Hematopoietic multipotent progenitor cell (in vitro differentiated cells): ENCODE results near the gene CD163. TPM values are rescaled to one million over a fixed set of nuclear protein-coding genes. Genes with fewer than 3 reads are reported as not detected.
"Not testable (repeated sequence)": the region's sequence is repeated elsewhere in the genome, so short reads cannot be mapped to it uniquely, and the experiment has no call there.

Source experiments
- DNase-seq, 3 donors: peaks; one replicate each; pipeline ENCODE4 v3.0.0-alpha.2; 2011 to 2015; ENCODE audit warnings: low read depth in 2 of 3, low spot score in 2 of 3
- total RNA-seq: library from RNA; depleted of rRNA; stranded (reverse); fragments of >200 nt; gene quantifications from one replicate; pipeline ENCODE4 v1.2.3, GENCODE V29; 2012

The CD163 gene
- total RNA-seq: 0.27 TPM

DNA sequence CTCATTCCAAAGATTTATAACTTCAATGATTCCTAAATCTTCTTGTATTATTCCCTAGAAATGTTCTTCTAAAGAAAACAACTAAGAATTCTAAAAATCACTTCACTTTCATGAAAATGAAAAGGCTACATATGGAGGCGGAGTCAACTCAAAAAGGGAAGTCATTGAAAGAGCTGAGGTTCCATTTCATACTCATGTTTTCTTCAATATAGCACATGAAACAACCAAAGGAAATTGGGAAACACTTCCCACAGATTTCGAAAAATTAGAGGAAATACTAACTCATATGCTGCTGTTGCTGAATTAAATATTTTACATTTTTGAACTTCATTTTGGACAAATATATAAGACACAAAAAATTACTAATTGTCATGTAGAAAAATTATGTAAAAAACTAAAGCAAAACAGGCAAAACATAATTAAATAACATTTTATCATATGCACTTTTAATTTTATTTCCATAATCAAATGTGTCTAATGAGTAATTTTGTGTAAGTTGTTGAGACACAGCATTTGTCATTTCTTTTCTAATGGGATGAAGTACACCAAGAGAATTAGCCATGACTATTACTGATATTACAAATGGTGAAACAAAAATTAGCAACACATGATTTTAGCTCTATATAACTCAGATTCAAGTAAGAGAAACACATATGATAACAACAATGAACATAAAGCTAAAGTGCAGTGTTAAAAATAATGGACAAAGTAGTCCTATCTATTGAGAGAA is at the start of gene CD163:
TSS of gene CD163 (minus strand) at position 92 of the 730 bp plus-strand sequence. CDS start at position 5, 87 bp downstream.
- DNase-seq: peak in 1 of 3 donors; percentile 30

DNA sequence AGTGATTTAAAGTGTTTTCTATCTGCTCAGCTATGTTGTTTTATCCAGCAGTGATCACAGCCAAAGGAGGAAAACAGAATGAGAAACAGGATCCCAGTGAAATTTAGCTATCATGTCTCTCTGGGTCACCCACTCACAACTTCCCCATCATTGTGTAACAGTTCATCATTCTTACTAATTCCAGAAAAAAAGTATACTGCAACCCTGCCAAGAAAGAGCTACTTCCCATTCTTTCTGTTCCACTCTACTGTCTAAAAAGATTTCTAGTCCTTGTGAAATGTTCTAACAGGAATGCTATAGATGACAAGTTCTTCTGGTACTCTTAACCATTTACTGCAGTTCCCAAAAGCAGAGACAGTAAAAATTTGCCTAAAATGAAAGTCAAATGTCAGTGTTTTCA is 39.2 kb upstream of the CD163 start:
- DNase-seq: no peak

DNA sequence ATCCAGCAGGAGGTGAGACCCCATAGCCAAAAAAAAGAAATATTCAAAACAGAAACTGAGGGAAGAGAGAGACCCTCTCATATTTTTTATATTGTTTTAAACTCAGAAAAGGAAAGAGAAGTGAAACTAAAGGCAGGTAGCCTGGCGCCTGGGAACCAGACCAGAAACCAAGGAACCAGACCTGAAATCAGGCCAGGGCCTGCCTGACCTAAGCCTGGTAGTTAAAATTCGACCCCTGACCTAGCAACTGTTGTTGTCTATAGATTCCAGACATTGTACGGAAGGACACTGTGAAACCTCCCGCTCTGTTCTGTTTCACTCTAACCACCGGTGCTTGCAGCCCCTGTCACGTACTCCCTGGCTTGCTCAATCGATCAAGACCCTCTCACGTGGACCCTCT is 38.5 kb upstream of the CD163 start:
- no peak for DNase-seq

DNA sequence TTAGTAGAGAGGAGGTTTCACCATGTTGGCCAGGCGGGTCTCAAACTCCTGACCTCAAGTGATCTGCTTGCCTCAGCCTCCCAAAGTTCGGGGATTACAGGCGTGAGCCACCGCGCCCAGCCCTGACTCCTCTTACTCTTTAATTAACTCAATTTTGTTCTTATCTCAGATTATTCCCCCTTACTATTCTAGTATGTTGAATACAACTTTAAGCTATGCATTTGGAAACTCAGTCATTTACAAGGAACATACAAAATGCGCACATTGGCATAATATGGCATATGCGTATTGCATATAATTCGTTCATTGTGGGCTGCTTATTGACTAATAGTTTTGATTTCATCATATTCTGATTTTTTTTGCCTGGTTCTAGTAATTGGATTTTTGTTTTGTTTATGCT is 10.8 kb upstream of the CD163 start:
- no peak for DNase-seq

DNA sequence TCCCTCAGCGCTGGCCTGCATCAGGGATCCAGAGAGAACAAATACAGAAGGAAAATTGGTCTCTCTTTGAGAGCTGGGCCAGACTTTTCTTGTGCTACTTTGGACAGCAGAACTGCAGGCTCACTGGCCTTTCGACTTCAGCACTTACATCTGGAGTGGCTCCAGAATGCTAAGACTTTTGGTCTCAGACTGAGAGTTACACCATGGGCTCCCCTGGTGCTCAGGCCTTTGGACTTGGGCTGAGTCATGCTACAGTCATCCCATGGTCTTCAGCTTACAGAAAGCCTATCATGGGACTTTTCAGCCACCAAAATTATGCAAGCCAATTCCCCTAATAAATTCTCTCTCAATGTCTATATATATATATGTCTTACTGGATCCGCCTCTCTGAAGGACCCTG is 9.0 kb upstream of the CD163 start:
- no peak for DNase-seq

DNA sequence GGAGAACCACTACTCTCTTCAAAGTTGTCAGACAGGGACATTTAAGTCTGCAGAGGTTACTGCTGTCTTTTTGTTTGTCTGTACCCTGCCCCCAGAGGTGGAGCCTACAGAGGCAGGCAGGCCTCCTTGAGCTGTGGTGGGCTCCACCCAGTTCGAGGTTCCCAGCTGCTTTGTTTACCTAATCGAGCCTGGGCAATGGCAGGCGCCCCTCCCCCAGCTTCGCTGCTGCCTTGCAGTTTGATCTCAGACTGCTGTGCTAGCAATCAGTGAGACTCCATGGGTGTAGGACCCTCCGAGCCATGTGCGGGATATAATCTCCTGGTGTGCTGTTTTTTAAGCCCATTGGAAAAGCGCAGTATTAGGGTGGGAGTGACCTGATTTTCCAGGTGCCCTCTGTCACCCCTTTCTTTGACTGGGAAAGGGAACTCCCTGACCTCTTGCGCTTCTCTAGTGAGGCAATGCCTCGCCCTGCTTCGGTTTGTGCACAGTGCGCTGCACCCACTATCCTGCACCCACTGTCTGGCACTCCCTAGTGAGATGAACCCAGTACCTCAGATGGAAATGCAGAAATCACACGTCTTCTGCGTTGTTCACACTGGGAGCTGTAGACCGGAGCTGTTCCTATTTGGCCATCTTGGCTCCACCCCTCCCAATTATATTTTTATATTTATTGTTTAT is 6.4 kb upstream of the CD163 start:
- not testable (repeated sequence) for DNase-seq

DNA sequence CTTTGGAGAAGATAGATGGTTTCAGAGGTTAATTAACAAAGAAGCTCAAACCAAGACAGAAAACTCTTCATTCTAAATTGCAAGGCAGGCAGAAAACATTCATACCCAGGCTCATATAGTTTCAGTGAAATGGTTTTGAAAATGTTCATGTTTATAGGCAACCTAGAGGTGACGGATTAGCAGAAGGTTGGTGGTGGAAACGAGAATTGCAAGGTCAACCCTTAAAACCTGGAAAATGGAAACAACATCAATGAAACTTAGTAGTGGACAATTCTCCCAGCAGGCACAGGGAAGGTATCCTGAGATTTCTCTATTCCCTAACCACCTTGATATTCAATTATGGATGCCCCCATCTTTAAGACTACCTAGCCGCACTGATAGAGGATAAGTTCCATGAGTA is 965 bp downstream of the CD163 start:
- DNase-seq: no peak

DNA sequence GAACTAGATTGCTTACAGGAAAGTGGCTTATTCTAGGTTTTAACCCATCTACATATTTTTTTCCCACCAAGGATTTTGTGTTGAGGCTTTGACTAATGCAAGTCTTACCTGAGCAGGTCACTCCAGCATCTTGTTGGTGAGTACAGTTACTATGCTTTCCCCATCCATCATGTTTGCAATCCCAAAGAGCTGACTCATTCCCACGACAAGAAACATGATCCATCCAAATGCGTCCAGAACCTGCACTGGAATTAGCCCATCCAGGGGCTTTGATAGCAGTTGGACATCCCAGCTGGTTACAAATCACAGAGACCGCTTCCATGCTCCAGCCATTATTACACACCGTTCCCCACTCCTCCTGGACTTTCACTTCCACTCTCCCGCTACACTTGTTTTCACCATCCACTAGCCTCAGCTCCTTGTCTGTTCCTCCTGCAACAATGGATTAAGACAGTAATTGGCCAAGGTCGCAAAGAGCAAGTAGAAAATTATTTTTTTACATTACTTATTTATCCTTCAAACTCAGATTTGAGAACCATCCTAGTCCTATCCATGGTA is 2.5 kb downstream of the CD163 start:
- DNase-seq: no peak

DNA sequence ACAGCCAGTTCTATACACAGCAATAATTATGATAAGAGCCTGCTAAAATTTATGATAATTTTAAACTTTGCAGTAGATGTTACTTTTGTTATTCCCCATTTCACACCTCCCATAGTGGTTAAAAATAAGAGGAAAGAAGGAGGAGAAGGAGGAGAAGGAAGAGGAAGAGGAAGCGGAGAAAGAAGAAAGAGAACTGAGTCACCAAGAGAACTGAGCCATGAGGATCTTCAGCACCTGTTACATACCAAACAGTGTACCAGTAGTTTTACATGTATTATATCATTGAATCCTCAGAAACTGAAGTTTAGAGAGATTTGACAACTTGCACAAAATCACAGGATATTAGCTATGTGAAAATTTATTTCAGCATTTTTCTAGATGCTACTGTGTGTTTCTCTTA is 3.9 kb downstream of the CD163 start:
- DNase-seq: no peak

DNA sequence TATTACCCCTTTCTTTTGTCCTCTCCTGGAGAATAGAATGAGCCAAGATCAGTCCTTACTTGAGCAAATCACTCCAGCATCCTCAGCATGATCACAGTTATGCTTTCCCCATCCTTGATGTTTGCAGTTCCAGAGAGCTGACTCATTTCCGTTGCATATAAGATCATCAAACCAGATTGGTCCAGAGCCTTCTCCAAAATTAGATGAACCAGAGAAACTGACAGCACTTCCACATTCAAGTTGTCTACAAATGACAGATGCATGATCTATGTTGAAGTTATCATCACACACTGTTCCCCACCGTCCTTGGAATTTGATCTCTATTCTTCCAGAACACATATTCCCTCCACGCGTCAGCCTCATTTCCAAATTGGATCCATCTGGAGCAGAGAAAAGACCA is 4.8 kb downstream of the CD163 start:
- no peak for DNase-seq

DNA sequence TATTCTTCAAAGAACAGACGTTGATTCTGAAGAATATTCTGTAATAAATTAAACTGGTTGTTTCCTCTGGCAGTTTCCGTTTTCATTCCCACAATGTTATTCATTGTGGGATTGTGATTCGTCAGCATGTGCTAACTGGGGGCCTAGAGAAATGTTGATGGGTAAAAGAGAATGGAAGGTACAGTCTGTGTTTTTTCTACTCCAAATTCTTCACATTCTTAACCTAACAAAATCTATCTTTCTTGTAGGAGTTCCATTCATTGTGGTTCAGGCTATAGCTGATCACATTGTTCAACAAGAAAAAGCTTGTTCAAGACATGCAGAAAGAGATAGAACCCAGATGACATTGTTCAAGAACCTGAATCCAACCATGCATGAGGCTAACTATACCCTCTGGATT is 5.9 kb downstream of the CD163 start:
- no peak for DNase-seq

DNA sequence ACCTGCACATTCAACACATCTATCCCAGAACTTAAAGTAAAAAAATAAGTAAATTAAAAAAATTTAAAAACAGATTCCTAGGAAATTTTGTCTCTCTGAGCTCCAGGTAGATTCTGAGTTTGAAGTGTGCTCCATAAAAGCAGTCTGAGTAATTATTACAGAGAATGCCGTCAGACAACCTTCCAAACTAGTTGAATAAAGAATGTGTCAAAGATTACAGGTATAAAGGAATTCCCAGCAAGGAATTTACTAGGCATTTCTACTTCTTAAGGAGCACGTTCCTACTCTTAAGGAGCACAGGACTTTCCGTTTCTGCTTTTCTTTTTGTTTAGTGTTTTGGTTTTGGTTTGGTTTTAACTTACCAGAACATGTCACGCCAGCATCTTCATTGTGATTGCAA is 7.1 kb downstream of the CD163 start:
- DNase-seq: no peak

DNA sequence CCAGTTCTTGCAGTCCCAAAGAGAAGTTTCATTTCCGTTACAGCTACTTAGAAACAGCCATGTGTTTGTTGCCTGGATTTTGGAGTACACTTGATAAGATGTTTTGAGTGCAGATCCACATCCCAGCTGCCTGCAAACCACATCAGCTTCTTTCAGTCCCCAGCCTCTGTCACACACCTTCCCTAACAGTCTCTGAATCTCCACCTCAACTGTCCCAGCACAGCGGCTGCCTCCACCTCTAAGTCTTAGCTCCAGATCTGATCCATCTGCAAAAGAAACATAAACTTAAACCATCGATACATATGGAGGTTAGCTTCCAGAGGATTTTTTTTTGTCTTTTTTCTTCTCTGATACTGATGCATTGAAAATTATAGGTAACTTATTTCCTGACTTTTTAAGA is 8.4 kb downstream of the CD163 start:
- no peak for DNase-seq

DNA sequence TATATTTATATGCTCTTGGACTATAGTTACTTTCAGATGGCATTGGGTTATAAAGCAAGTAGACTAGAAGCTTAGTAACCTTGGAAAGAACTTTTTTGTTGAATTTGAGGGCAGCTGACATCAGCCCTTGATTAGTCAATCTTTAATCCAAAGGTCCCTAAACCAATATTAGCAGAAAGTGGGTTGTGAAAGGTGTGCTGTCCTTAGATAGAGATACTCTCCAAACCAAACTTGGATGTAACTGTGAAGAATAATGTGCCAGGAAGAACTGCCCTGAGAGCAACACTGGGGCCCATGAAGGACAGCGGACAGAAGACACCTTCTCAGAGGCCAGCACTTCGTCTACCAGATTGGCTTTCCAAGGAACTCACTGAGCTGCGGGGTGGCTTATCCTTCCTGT is 10.6 kb downstream of the CD163 start:
- no peak for DNase-seq

DNA sequence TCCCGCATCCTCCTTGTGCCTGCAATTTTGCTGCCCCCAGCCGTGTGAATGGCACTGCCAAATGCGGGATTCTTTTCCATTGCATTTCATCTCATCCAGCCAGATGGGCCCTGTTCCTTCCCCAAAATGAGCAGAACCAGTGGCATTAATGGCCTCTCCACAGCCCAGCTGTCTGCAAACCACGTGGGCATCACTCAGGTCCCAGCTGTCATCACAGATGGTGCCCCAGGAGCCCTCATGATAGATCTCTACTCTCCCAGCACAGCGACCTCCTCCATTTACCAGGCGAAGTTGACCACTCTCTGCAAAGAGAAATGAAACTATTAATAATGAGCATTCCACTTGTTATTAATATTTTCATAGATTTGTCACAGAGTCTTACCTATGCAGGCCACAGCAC is 17.1 kb downstream of the CD163 start:
- DNase-seq: no peak

DNA sequence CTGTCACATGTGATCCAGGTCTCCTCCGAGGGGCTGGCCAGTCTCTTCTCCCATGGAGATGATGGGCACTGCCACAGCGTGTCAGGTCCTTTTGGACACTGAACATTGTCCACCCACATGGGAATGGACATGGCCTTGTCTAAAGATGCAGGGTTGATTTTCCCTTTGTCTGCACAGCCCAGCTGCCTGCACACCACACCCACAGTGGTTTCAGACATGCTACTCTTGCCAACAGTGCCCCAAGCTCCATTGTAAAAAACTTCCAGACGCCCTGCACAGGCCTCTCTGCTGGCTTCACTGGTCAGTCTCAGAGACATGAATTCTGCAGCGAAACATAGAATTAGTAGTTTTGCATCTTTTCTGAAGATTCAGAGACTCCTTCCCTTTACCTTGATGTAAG is 18.5 kb downstream of the CD163 start:
- DNase-seq: no peak

DNA sequence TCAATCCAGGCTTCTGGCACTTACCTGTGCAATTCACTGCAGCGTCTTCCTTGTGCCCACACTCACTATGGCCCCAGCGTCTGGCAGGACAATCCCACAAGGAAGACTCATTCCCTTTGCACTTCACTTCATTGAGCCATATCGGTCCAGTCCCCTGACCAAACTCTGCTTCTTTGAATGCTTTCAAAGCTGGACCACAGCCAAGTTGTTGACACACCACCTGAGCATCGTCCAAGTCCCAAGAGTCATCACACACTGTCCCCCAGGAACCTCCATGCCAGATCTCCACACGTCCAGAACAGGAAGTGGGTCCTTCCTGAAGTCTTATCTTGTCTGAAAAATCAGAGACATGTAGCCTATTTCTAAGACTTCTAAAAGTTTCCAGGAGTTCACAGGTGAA is 20.2 kb downstream of the CD163 start:
- no peak for DNase-seq

DNA sequence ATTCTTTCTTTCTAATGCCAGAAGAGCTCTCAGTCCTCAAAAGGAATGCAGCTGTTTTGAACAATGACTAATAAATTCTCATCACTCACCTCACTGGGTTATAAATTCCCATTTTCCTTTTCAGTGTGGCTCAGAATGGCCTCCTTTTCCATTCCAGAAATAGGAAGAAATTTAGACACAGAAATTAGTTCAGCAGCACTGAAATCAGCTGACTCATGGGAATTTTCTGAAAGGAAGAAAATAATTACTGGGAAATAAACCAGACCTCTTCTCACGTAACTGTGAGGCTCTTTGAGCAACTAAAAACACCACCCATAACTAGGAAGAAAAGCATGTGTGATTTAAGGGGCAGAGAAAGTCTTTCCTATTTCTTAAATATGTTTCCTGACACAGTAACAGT is 23.8 kb downstream of the CD163 start:
- DNase-seq: no peak

DNA sequence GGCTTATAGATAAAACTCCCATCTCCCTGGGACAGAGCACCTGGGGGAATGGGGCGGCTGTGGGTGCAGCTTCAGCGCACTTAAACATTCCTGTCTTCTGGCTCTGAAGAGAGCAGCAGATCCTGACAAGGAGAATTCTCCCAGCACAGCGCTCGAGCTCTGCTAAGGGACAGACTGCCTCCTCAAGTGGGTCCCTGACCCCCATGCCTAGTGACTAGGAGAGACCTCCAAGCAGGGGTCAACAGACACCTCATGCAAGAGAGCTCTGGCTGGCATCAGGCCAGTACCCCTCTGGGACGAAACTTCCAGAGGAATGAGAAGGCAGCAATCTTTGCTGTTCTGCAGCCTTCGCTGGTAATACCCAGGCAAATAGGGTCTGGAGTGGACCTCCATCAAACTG is 31.5 kb downstream of the CD163 start:
- no peak for DNase-seq

DNA sequence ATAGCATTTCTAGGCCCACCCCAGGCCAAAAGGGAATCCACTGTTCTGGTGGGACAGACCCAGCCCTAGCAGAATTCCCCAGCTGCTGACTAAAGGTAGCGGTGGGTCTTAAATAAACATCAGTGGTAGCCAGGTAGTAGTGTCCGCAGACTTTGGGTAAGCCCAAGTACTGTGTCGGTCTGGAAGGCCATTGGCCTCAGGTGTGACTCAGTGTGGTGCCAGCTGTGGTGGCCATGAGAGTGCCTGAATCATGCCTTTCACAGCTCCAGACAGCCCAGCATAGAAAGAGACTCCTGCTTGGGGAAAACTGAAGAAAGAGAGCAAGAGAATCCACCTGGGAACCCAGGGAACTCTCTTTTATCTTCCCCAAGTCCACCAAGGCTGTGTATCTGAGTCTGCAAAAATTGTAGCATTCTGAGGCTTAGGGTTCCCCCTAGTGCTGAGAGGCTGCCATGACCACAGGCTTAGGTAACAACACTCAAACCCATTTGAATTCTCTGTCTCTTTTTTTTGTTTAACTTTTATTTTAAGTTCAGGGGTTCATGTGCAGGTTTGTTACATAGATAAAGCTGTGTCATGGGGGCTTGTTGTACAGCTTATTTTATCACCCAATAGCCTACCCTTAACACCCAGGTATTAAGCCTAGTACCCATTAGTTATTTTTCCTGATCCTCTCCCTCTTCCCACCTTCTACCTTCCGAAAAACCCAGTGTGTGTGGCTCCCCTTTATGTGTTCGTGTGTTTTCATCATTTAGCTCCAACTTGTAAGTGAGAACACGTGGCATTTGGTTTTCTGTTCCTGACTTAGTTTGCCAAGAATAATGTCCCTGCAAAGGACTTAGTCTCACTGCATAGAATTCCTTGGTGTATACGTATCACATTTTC is 43.0 kb downstream of the CD163 start:
- peak in 2 of 3 donors; percentile 44 to 79 for DNase-seq

DNA sequence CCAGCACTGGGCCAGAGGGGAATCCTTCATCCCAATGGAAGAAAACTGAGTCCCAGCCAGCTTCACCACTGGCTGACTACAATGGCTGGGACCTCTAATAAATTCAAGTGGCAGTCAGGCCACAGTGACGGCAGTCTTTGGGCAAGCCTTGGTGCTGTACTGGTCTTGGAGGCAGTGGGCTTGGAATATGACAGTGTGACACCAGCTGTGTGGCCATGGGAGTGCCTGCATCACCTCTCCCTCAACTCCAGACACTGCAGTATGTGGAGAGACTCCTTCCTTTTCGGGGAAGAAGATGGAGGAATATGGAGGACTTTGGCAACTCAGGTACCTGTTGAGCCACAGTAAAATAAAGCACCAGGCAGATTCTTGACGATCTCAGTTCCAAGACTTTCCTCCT is 43.6 kb downstream of the CD163 start:
- DNase-seq: no peak
